HFFc6 (cell line): ENCODE data around the gene ZNF547. TPM values are rescaled to one million over a fixed set of nuclear protein-coding genes. Genes with fewer than 3 reads are reported as not detected.

Experiments used
- DNase-seq: peaks from one replicate; pipeline ENCODE4 v3.0.0-alpha.2; 2018
- H3K27ac Mint-ChIP-seq: 2 replicates; pipeline ENCODE4 v1.8.0; 2020; ENCODE audit warnings: mild to moderate bottlenecking, mixed read lengths
- H3K27me3 Mint-ChIP-seq: 2 replicates; pipeline ENCODE4 v1.8.0; 2021; ENCODE audit warnings: mild to moderate bottlenecking, moderate library complexity, mixed read lengths; ENCODE audit not compliant: insufficient read depth
- H3K36me3 Mint-ChIP-seq: 2 replicates; pipeline ENCODE4 v1.8.0; 2021; ENCODE audit warnings: low read depth, mixed read lengths
- H3K4me1 Mint-ChIP-seq: 2 replicates; pipeline ENCODE4 v1.8.0; 2020; ENCODE audit warnings: low read depth, mixed read lengths
- H3K4me3 Mint-ChIP-seq: 2 replicates; pipeline ENCODE4 v1.8.0; 2020; ENCODE audit warnings: mild to moderate bottlenecking, moderate library complexity, mixed read lengths
- H3K9me3 Mint-ChIP-seq: 2 replicates; pipeline ENCODE4 v1.8.0; 2020; ENCODE audit warnings: mild to moderate bottlenecking, mixed read lengths
- CTCF ChIP-seq: fragments of 200-600 bp; sonication (generic); IDR thresholded peaks from 2 replicates; pipeline ENCODE4 v1.5.0; 2021; ENCODE audit warnings: antibody characterized with exemption, mild to moderate bottlenecking
- total RNA-seq, 6 experiments: library from RNA; stranded (reverse); fragmentation: NEBNext Ultra II Directional; extraction: Animal tissue kit (Norgen Biotek cat#: 25700); gene quantifications; 2 replicates in 1 of 6; 3 replicates in 5 of 6; pipeline ENCODE4 v1.2.3, GENCODE V29; 2021

ZNF547 gene
- total RNA-seq, 6 experiments from 2014 or later, result 1.5 to 2.9 (median 1.7) TPM

GRCh38 chr19:57410877-57411671 lies 47.7 kb downstream of the ZNF547 start, which contains the start of gene ZNF17:
Gene ZNF17 (plus strand): TSS chr19:57411161. CDS start chr19:57413616, 2,455 bp downstream.
- no peaks in the 10 kb centered on the region; the same call in 1 of the 2 replicates for H3K27me3 Mint-ChIP-seq

GRCh38 chr19:57419439-57419838 lies 56.1 kb downstream of the ZNF547 start:
- no peak for DNase-seq
- Mint-ChIP-seq H3K27me3 (no peaks in the 10 kb centered on the region), H3K9me3 (peaks cover 41% of the 10 kb centered on the region), H3K36me3 (peaks cover 67% of the 10 kb centered on the region), H3K4me1 (no peaks in the 10 kb centered on the region), H3K27ac (no peak overlapping the region), H3K4me3 (no peak overlapping the region)
- TF ChIP-seq CTCF, result no peak

More at GRCh38 chr19:57410877-57411671, 47.7 kb downstream of the ZNF547 start, which contains the start of gene ZNF17:
- Mint-ChIP-seq H3K4me3 (peak within 1 kb of the TSS; percentile 98), H3K9me3 (no peaks in the 10 kb centered on the region), H3K27ac (peak within 1 kb of the TSS; percentile 79), H3K4me1 (peaks cover 19% of the 10 kb centered on the region), H3K36me3 (peaks cover 19% of the 10 kb centered on the region)
- TF ChIP-seq CTCF, result peak; percentile 43
- DNase-seq, result peak; percentile 92

GRCh38 chr19:57421037-57421436 lies 57.7 kb downstream of the ZNF547 start:
- no peak for TF ChIP-seq CTCF
- Mint-ChIP-seq H3K27me3 (no peaks in the 10 kb centered on the region), H3K36me3 (peaks cover 54% of the 10 kb centered on the region), H3K27ac (no peak overlapping the region), H3K4me1 (no peaks in the 10 kb centered on the region), H3K4me3 (no peak overlapping the region), H3K9me3 (peaks cover 41% of the 10 kb centered on the region)
- DNase-seq, result no peak

Other genes with a start within 250 kb of the ZNF547 start
- not detected for gene USP29, start 243.6 kb upstream of the ZNF547 start, total RNA-seq
- not detected for gene ZIM3, start 218.3 kb upstream of the ZNF547 start, total RNA-seq
- not detected for gene DUXA, start 196.1 kb upstream of the ZNF547 start, total RNA-seq
- gene ZNF264, start 172.1 kb upstream of the ZNF547 start, total RNA-seq, result 10 to 100 TPM; 20.1 to 23.1 (median 22.6) TPM
- gene AURKC, start 132.5 kb upstream of the ZNF547 start, total RNA-seq, result 1 to 10 TPM in 1 of 6 experiments, under 1 TPM in 4, not detected in 1; 0.31 to 1.1 (median 0.48) TPM
- gene ZNF805, start 122.9 kb upstream of the ZNF547 start, total RNA-seq, result 10 to 100 TPM; 10.7 to 12.8 (median 11.9) TPM
- 10 to 100 TPM; 17.3 to 39.5 (median 22.2) TPM for gene ZNF460, start 83.1 kb upstream of the ZNF547 start, total RNA-seq
- gene ZNF543, start 43.1 kb upstream of the ZNF547 start, total RNA-seq, result 1 to 10 TPM; 4.6 to 5.2 (median 4.8) TPM
- 1 to 10 TPM; 7.1 to 8.1 (median 7.7) TPM for gene ZNF304, start 12.3 kb upstream of the ZNF547 start, total RNA-seq
- 1 to 10 TPM; 7.3 to 8.5 (median 8.2) TPM for gene TRAPPC2B, start within 50 bp of the ZNF547 start, total RNA-seq
- gene ZNF548, start 26.3 kb downstream of the ZNF547 start, total RNA-seq, result 10 to 100 TPM in 1 of 6 experiments, 1 to 10 TPM in 5; 8.0 to 10.4 (median 9.2) TPM
- 1 to 10 TPM; 6.4 to 8.1 (median 7.0) TPM for gene ZNF17, start 47.6 kb downstream of the ZNF547 start, total RNA-seq
- 1 to 10 TPM; 4.8 to 8.0 (median 6.6) TPM for gene ZNF749, start 71.8 kb downstream of the ZNF547 start, total RNA-seq
- gene VN1R1, start 93.6 kb downstream of the ZNF547 start, total RNA-seq, result under 1 TPM; 0.12 to 0.46 (median 0.17) TPM
- 1 to 10 TPM; 2.3 to 5.9 (median 4.7) TPM for gene ZNF772, start 114.0 kb downstream of the ZNF547 start, total RNA-seq
- 10 to 100 TPM in 2 of 6 experiments, 1 to 10 TPM in 4; 6.3 to 10.6 (median 7.3) TPM for gene ZNF419, start 124.2 kb downstream of the ZNF547 start, total RNA-seq
- 1 to 10 TPM; 5.7 to 8.0 (median 6.8) TPM for gene ZNF773, start 136.4 kb downstream of the ZNF547 start, total RNA-seq
- gene ZNF549, start 163.8 kb downstream of the ZNF547 start, total RNA-seq, result 1 to 10 TPM; 3.0 to 4.0 (median 3.7) TPM
- 1 to 10 TPM; 4.8 to 8.5 (median 5.6) TPM for gene ZNF550, start 196.3 kb downstream of the ZNF547 start, total RNA-seq
- 1 to 10 TPM; 3.8 to 5.4 (median 5.0) TPM for gene ZNF416, start 215.4 kb downstream of the ZNF547 start, total RNA-seq
- 1 to 10 TPM in 3 of 6 experiments, under 1 TPM in 3; 0.80 to 3.0 (median 1.3) TPM for gene ZIK1, start 220.6 kb downstream of the ZNF547 start, total RNA-seq
- gene ZNF530, start 236.3 kb downstream of the ZNF547 start, total RNA-seq, result 1 to 10 TPM; 2.3 to 4.5 (median 3.6) TPM